ENCODE data around the gene VAV2. TPM values are rescaled to one million over a fixed set of nuclear protein-coding genes. Genes with fewer than 3 reads are reported as not detected.
A peak's percentile ranks its signal among the peaks of the same experiment; 100 is the strongest.

The VAV2 gene
- total and polyA plus RNA-seq, 4 donors, result 4.9 to 26.4 (median 17.0) TPM

- 25% methylated on average over 20 of the region's 20 CpGs for WGBS
- Histone ChIP-seq H3K36me3 (ENCODE audit: control insufficient read depth in 4 of 4, insufficient read depth in 3 of 4, low read depth in 1 of 4, low read length in 3 of 4) (peaks cover 0 to 7% (median 1%) of the 10 kb centered on the region in 4 donors), H3K27ac (ENCODE audit: low read depth in 1 of 2, low read length in 2 of 2) (peak overlapping the region; percentile 92 to 96), H3K9me3 (ENCODE audit: control insufficient read depth in 4 of 4, low read length in 3 of 4) (no peaks in the 10 kb centered on the region), H3K4me1 (ENCODE audit: control insufficient read depth in 4 of 4, insufficient read depth in 4 of 4, low read length in 3 of 4) (peaks cover 7 to 22% (median 16%) of the 10 kb centered on the region in 4 donors), H3K27me3 (ENCODE audit: control insufficient read depth in 4 of 4, insufficient read depth in 4 of 4, low read length in 3 of 4) (no peaks in the 10 kb centered on the region), H3K4me3 (ENCODE audit: low read depth in 1 of 3, low read length in 3 of 3) (no peak overlapping the region), H3K9ac (ENCODE audit: low read depth in 1 of 2, low read length in 2 of 2) (peak overlapping the region in 1 of 2 donors; percentile 81)
- peak; percentile 66 for DNase-seq (ENCODE audit: low spot score)
- TF ChIP-seq FOXA1 (IDR thresholded peaks at IDR 0.05), result no peak
- TF ChIP-seq JUND (IDR thresholded peaks at IDR 0.05), result peak; percentile 6 to 87
- peak; percentile 80 to 88 for TF ChIP-seq HNF4A (conservative IDR thresholded peaks at IDR 0.05)
- no peak for TF ChIP-seq CTCF (IDR thresholded peaks at IDR 0.05; ENCODE audit: low read depth, low read length, missing input control)
- TF ChIP-seq ZBTB33 (IDR thresholded peaks at IDR 0.05), result no peak
- peak; percentile 69 for TF ChIP-seq REST (IDR thresholded peaks at IDR 0.05)
- TF ChIP-seq ATF3 (IDR thresholded peaks at IDR 0.05), result peak; percentile 97
- TF ChIP-seq EGR1 (IDR thresholded peaks at IDR 0.05; ENCODE audit: low read depth in 2 of 2), result peak; percentile 41 to 89
- peak; percentile 66 to 74 for TF ChIP-seq RAD21 (IDR thresholded peaks at IDR 0.05)
- TF ChIP-seq TAF1 (conservative IDR thresholded peaks at IDR 0.05), result no peak
- peak; percentile 100 for TF ChIP-seq MAX (IDR thresholded peaks at IDR 0.05)
- peak; percentile 37 for TF ChIP-seq HNF4G (IDR thresholded peaks at IDR 0.05)
- TF ChIP-seq YY1 (IDR thresholded peaks at IDR 0.05), result peak; percentile 97
- TF ChIP-seq RXRA (IDR thresholded peaks at IDR 0.05), result peak; percentile 97 to 99
- peak in 1 of 2 donors; percentile 43 for TF ChIP-seq GABPA (IDR thresholded peaks at IDR 0.05 in 1 of 2, conservative IDR thresholded peaks at IDR 0.05 in 1 of 2)
- TF ChIP-seq NR2F2 (IDR thresholded peaks at IDR 0.05), result peak; percentile 96
- peak; percentile 98 for TF ChIP-seq SP1 (IDR thresholded peaks at IDR 0.05)
- TF ChIP-seq FOXA2 (IDR thresholded peaks at IDR 0.05), result peak; percentile 10
Measured at GRCh38 chr9:133855802-133856521, 136.2 kb downstream of the VAV2 start.
